AG04450 (cell line): ENCODE results near the gene EEF1A1. TPM values are rescaled to one million over a fixed set of nuclear protein-coding genes. Genes with fewer than 3 reads are reported as not detected.

Experiments used
- CTCF ChIA-PET: fragments of 300-600, 350-600 bp; formaldehyde crosslinking; extraction: SDS; loops from one replicate; lab custom pipeline; 2022; ENCODE audit warnings: antibody characterized with exemption, inconsistent platforms; lab: Charles Lee
- POLR2A ChIA-PET: fragments of 350-600 bp; formaldehyde crosslinking; extraction: SDS; loops from one replicate; lab custom pipeline; 2021; ENCODE audit warnings: antibody characterized with exemption, inconsistent platforms; lab: Yijun Ruan, JAX
- DNase-seq: peaks from one replicate; pipeline ENCODE4 v3.0.0-alpha.2; 2011; ENCODE audit warnings: low read depth, low spot score
- H3K27ac ChIP-seq: one replicate; pipeline ENCODE4 v1.5.1; 2012; ENCODE audit warnings: low read depth, low read length, control low read depth
- H3K27me3 ChIP-seq: one replicate; pipeline ENCODE4 v1.6.0; 2012; ENCODE audit warnings: low read length; ENCODE audit not compliant: control insufficient read depth, insufficient read depth
- H3K4me3 ChIP-seq: 2 replicates; pipeline ENCODE4 v1.5.1; 2011; ENCODE audit warnings: mild to moderate bottlenecking, low read depth, low read length, control low read depth
- H3K9me3 ChIP-seq: 2 replicates; pipeline ENCODE4 v1.5.1; 2012; ENCODE audit warnings: low read length; ENCODE audit not compliant: control insufficient read depth, insufficient read depth
- CTCF ChIP-seq: IDR thresholded peaks from 2 replicates; pipeline ENCODE4 v1.5.1; 2011; ENCODE audit warnings: low read depth, low read length, control low read depth, inconsistent platforms
- polyA plus RNA-seq: library from polyadenylated mRNA; depleted of rRNA; stranded (reverse); fragments of >200 nt; gene quantifications from 2 replicates; pipeline ENCODE4 v1.2.3, GENCODE V29; 2011

The EEF1A1 gene
- polyA plus RNA-seq, 1 experiment = 25,115 TPM

- H3K27me3 ChIP-seq = no peaks in the 10 kb centered on the region
- peaks cover 3% of the 10 kb centered on the region; the same call in 1 of the 2 replicates for H3K9me3 ChIP-seq
- TF ChIP-seq CTCF = no peak
- no peak for DNase-seq
- peak overlapping the region; percentile 57 for H3K4me3 ChIP-seq
- peak overlapping the region; percentile 65 for H3K27ac ChIP-seq
- CTCF ChIA-PET = interaction anchor here (1.2 kb wide), 1 partner anchor 94 kb away, joined by 7 read pairs; no protein-coding TSS in a partner anchor
- POLR2A ChIA-PET = interaction anchor here (0.6 to 4.4 kb wide), 4 partner anchors 63 to 136 kb away, joined by 3 to 36 read pairs (median 4); no protein-coding TSS in a partner anchor
These were observed 4.0 kb downstream of the EEF1A1 start for GRCh38 chr6:73516514-73517489.

- no peak for TF ChIP-seq CTCF
- POLR2A ChIA-PET = interaction anchor here (0.6 to 4.4 kb wide), 11 partner anchors 14 to 189 kb away, joined by 3 to 36 read pairs (median 4); no protein-coding TSS in a partner anchor
- no peaks in the 10 kb centered on the region for H3K9me3 ChIP-seq
- no peaks in the 10 kb centered on the region for H3K27me3 ChIP-seq
- H3K27ac ChIP-seq = peak overlapping the region; percentile 63
- CTCF ChIA-PET = interaction anchor here (0.6 to 1.6 kb wide), 12 partner anchors 14 to 762 kb away, joined by 3 to 19 read pairs (median 4); no protein-coding TSS in a partner anchor
- DNase-seq = no peak
- H3K4me3 ChIP-seq = no peak overlapping the region
These were observed 5.6 kb downstream of the EEF1A1 start for GRCh38 chr6:73515204-73515655.

- TF ChIP-seq CTCF = no peak
- Histone ChIP-seq H3K4me3 (no peak overlapping the region), H3K27ac (peak overlapping the region; percentile 39), H3K9me3 (no peaks in the 10 kb centered on the region), H3K27me3 (no peaks in the 10 kb centered on the region)
- ChIA-PET CTCF (interaction anchor here (1.1 to 1.6 kb wide), 3 partner anchors 96 to 219 kb away, joined by 3 to 19 read pairs (median 10); no protein-coding TSS in a partner anchor), POLR2A (interaction anchor here (0.7 to 4.4 kb wide), 13 partner anchors 44 to 1694 kb away, joined by 3 to 36 read pairs (median 7); partner anchors contain the start of genes MTO1 and SLC17A5)
- no peak for DNase-seq
These were observed 6.1 kb downstream of the EEF1A1 start for GRCh38 chr6:73514746-73515110.

- no peak for DNase-seq
- H3K9me3 ChIP-seq = no peaks in the 10 kb centered on the region
- H3K27me3 ChIP-seq = no peaks in the 10 kb centered on the region
- H3K27ac ChIP-seq = no peak overlapping the region
- TF ChIP-seq CTCF = no peak
- CTCF ChIA-PET = interaction anchor here (1.0 to 1.8 kb wide), 3 partner anchors 8 to 97 kb away, joined by 3 to 14 read pairs (median 4); no protein-coding TSS in a partner anchor
- no peak overlapping the region for H3K4me3 ChIP-seq
- POLR2A ChIA-PET = interaction anchor here (0.7 to 4.4 kb wide), 12 partner anchors 8 to 140 kb away, joined by 3 to 36 read pairs (median 7); partner anchors contain the start of genes EEF1A1, MTO1 and SLC17A5
These were observed 7.4 kb downstream of the EEF1A1 start for GRCh38 chr6:73513496-73513854.
